Prostate gland (tissue), 2 donors: Measurements from ENCODE around the gene CDC45. TPM values are rescaled to one million over a fixed set of nuclear protein-coding genes. Genes with fewer than 3 reads are reported as not detected.

ENCODE experiments used
- DNase-seq: peaks from one replicate; pipeline ENCODE4 v3.0.0-alpha.2; 2019; ENCODE audit warnings: low spot score
- H3K27ac ChIP-seq, 2 donors: fragments of 200-600 bp; sonication (generic); 2 replicates each; pipeline ENCODE4 v1.5.1; 2017 to 2019
- H3K27me3 ChIP-seq: fragments of 200-600 bp; sonication (generic); replicated peaks from 2 replicates; pipeline ENCODE4 v1.5.1; 2019; ENCODE audit not compliant: insufficient read depth
- H3K36me3 ChIP-seq, 2 donors: fragments of 200-600 bp; sonication (generic); 1 replicate in 1 of 2; 2 replicates in 1 of 2; pipeline versions ENCODE4 v1.5.1 to v1.8.1; 2017 to 2019
- H3K4me1 ChIP-seq: fragments of 200-600 bp; sonication (generic); replicated peaks from 2 replicates; pipeline ENCODE4 v1.5.1; 2019
- H3K4me3 ChIP-seq, 2 donors: fragments of 200-600 bp; sonication (generic); 2 replicates each; pipeline ENCODE4 v1.5.1; 2017 to 2019
- H3K9me3 ChIP-seq: fragments of 200-600 bp; sonication (generic); 2 replicates; pipeline ENCODE4 v1.5.1; 2017
- CTCF ChIP-seq, 4 experiments: fragments of 200-600 bp in 2 of 4; fragments of 450-650 bp in 2 of 4; sonication (generic) in 2 of 4; IDR thresholded peaks; 1 replicate in 3 of 4; 2 replicates in 1 of 4; pipeline ENCODE4 v1.5.1; 2016 to 2019; ENCODE audit warnings: antibody characterized with exemption in 4 of 4, mild to moderate bottlenecking in 2 of 4, moderate library complexity in 2 of 4
- POLR2A ChIP-seq: fragments of 450-650 bp; IDR thresholded peaks from one replicate; pipeline ENCODE4 v1.6.1; 2016; ENCODE audit warnings: antibody characterized with exemption, mild to moderate bottlenecking
- POLR2AphosphoS5 ChIP-seq: sonication (generic); formaldehyde crosslinking; IDR thresholded peaks from one replicate; pipeline ENCODE4 v1.6.1; 2017; ENCODE audit warnings: antibody characterized with exemption
- WGBS: methylation state at CpG from one replicate; pipeline ENCODE4 v1.1.5; 2018; 5-methylcytosine and 5-hydroxymethylcytosine counted together
- intact Hi-C: fragments of 100-400 bp; cut with DNase I; formaldehyde crosslinking; loops from one replicate; pipeline ENCODE4 v1.14.2; 2022
- total RNA-seq, 2 donors: library from RNA; depleted of rRNA; stranded (reverse); fragments of >200 nt; gene quantifications; one replicate each; pipeline ENCODE4 v1.1.0, GENCODE V29; 2016

The CDC45 gene
- total RNA-seq, 2 donors from 2014 or later: 2.0 to 11.5 TPM

- intact Hi-C loops: loop anchor here (10.0 kb wide), 1 partner anchor 134 kb away; no protein-coding TSS in a partner anchor
- H3K4me1 ChIP-seq: no peaks in the 10 kb centered on the region
- H3K27me3 ChIP-seq: no peaks in the 10 kb centered on the region
- no peak overlapping the region for H3K4me3 ChIP-seq
- TF ChIP-seq POLR2AphosphoS5 (no peak), CTCF (IDR thresholded peaks at IDR 0.05) (no peak), POLR2A (no peak)
- no peaks in the 10 kb centered on the region for H3K36me3 ChIP-seq
- H3K27ac ChIP-seq: no peak overlapping the region
- 97% methylated on average over 5 of the region's 5 CpGs for WGBS
- no peak for DNase-seq
- no peaks in the 10 kb centered on the region for H3K9me3 ChIP-seq
These were observed 11.0 kb downstream of the CDC45 start for GRCh38 chr22:19490628-19491230.

GRCh38 chr22:19492504-19493174, 12.9 kb downstream of the CDC45 start:
- Histone ChIP-seq H3K4me3 (no peak overlapping the region), H3K27ac (no peak overlapping the region), H3K36me3 (no peaks in the 10 kb centered on the region), H3K4me1 (no peaks in the 10 kb centered on the region), H3K27me3 (no peaks in the 10 kb centered on the region), H3K9me3 (no peaks in the 10 kb centered on the region)
- WGBS: 89% methylated on average over 6 of the region's 6 CpGs
- no peak for TF ChIP-seq POLR2AphosphoS5
- intact Hi-C loops: loop anchor here (10.0 kb wide), 1 partner anchor 132 kb away; no protein-coding TSS in a partner anchor
- DNase-seq: no peak

GRCh38 chr22:19494001-19494560, 14.4 kb downstream of the CDC45 start:
- Histone ChIP-seq H3K27ac (no peak overlapping the region), H3K4me1 (no peaks in the 10 kb centered on the region), H3K4me3 (no peak overlapping the region), H3K36me3 (no peaks in the 10 kb centered on the region), H3K9me3 (no peaks in the 10 kb centered on the region), H3K27me3 (no peaks in the 10 kb centered on the region)
- WGBS: 95% methylated on average over 8 of the region's 8 CpGs
- intact Hi-C loops: loop anchor here (10.0 kb wide), 1 partner anchor 131 kb away; no protein-coding TSS in a partner anchor
- no peak for DNase-seq
- TF ChIP-seq POLR2AphosphoS5 (no peak), POLR2A (no peak), CTCF (IDR thresholded peaks at IDR 0.05) (no peak)

GRCh38 chr22:19494676-19495173, 15.0 kb downstream of the CDC45 start:
- intact Hi-C loops: loop anchor here (10.0 kb wide), 1 partner anchor 130 kb away; no protein-coding TSS in a partner anchor
- Histone ChIP-seq H3K9me3 (no peaks in the 10 kb centered on the region), H3K4me1 (no peaks in the 10 kb centered on the region)

More at GRCh38 chr22:19494676-19495173, 15.0 kb downstream of the CDC45 start:
- 95% methylated on average over 6 of the region's 6 CpGs for whole genome bisulfite sequencing
- Histone ChIP-seq H3K36me3 (no peaks in the 10 kb centered on the region), H3K4me3 (no peak overlapping the region), H3K27ac (no peak overlapping the region), H3K27me3 (no peaks in the 10 kb centered on the region)
- DNase-seq: no peak
- TF ChIP-seq CTCF (IDR thresholded peaks at IDR 0.05) (no peak), POLR2A (no peak), POLR2AphosphoS5 (no peak)
